ENCODE data around the gene GOLGA6L9.
"Not testable (repeated sequence)": the region's sequence is repeated elsewhere in the genome, so short reads cannot be mapped to it uniquely, and the experiment has no call there.

Gene GOLGA6L9, protein sequence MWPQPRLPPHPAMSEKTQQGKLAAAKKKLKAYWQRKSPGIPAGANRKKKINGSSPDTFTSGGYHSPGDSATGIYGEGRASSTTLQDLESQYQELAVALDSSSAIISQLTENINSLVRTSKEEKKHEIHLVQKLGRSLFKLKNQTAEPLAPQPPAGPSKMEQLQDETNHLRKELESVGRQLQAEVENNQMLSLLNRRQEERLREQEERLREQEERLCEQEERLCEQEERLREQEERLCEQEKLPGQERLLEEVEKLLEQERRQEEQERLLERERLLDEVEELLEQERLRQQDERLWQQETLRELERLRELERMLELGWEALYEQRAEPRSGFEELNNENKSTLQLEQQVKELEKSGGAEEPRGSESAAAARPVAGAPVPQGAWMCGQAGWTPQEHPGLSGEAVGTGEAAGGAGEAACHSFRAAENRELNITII

GRCh38 chr15:82429693-82430092, at the start of gene GOLGA6L9:
GOLGA6L9 (plus strand) TSS chr15:82429816; CDS start chr15:82430080, 264 bp downstream.
- DNase-seq (ENCODE audit: low read depth in 1 of 2, low spot score in 1 of 2): not testable (repeated sequence)

GRCh38 chr15:82381330-82381955, 48.2 kb upstream of the GOLGA6L9 start:
- DNase-seq (ENCODE audit: low read depth in 1 of 2, low spot score in 1 of 2): not testable (repeated sequence)

GRCh38 chr15:82387209-82387608, 42.4 kb upstream of the GOLGA6L9 start:
- not testable (repeated sequence) for DNase-seq (ENCODE audit: low read depth in 1 of 2, low spot score in 1 of 2)

DNA sequence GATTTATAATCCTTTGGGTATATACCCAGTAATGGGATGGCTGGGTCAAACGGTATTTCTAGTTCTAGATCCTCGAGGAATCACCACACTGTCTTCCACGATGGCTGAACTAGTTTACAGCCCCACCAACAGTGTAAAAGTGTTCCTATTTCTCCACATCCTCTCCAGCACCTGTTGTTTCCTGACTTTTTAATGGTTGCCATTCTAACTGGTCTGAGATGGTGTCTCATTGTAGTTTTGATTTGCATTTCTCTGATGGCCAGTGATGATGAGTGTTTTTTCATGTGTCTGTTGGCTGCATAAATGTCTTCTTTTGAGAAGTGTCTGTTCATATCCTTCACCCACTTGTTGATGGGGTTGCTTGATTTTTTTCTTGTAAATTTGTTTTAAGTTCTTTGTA, 39.5 kb upstream of the GOLGA6L9 start:
- not testable (repeated sequence) for DNase-seq (ENCODE audit: low read depth in 1 of 2, low spot score in 1 of 2)

GRCh38 chr15:82392077-82392476, 37.5 kb upstream of the GOLGA6L9 start:
- DNase-seq (ENCODE audit: low read depth in 1 of 2, low spot score in 1 of 2): not testable (repeated sequence)

DNA sequence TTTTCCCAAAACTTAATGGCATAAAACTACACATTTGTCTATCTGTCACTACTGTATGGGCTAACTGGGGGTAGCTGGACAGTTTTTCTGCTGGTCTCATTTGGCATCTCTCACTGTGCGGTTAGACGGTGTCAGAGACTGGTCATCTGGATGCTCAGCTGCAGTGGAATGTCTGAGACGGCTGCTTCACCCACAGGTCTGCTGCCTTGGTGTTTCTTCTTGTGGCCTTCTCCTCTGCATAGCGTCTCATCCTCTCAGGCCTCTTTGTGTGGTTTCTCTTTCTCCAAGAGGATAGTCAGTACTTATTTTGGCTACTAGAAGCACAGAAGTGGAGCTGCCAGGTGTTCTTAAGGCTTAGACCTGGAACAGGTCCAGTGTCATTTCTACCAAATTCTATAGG, 35.9 kb upstream of the GOLGA6L9 start:
- no peak for DNase-seq (ENCODE audit: low read depth in 1 of 2, low spot score in 1 of 2)

DNA sequence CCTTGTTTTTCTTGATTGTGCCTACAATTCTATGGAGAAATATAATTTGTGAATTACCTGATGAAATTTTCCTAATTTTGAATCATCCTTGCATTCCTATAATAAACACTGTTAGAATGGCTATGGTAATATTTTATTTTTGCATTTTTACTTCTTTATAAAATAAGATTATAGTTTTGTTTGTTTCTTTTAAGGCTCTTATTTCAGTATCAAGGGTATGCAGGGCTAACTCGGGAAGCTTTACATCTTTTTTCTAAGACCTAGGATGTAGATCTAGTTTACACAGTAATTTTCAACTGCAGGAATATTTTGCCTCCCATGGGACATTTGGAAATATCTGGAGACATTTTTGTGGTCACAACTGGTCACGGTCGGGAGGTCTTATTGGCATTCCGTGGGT, 33.8 kb upstream of the GOLGA6L9 start:
- not testable (repeated sequence) for DNase-seq (ENCODE audit: low read depth in 1 of 2, low spot score in 1 of 2)

DNA sequence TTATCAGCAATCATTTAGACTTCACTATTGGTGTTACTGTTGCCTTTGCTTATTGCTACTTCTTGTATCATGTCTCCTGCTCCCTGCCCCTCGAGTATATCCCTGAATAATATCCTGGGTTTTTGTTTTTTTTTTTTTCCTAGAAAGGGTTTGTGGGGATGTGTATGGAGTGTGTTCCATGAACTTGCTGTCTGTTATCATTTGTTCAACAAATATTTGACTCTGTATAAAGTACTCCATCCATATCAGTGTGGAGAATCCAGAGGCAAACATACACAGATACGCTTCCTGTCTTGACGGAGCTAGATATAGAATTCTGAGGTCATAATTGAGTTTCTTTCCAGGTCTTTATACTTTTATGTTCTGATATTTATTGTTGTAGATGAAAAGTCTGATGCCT, 31.8 kb upstream of the GOLGA6L9 start:
- no peak for DNase-seq (ENCODE audit: low read depth in 1 of 2, low spot score in 1 of 2)

- DNase-seq (ENCODE audit: low read depth in 1 of 2, low spot score in 1 of 2): no peak
Measured at GRCh38 chr15:82398785-82399184, 30.8 kb upstream of the GOLGA6L9 start.

GRCh38 chr15:82399366-82400103, 30.1 kb upstream of the GOLGA6L9 start:
- not testable (repeated sequence) for DNase-seq (ENCODE audit: low read depth in 1 of 2, low spot score in 1 of 2)

- not testable (repeated sequence) for DNase-seq (ENCODE audit: low read depth in 1 of 2, low spot score in 1 of 2)
Measured at GRCh38 chr15:82401918-82402317, 27.7 kb upstream of the GOLGA6L9 start.

GRCh38 chr15:82402341-82402740, 27.3 kb upstream of the GOLGA6L9 start:
- not testable (repeated sequence) for DNase-seq (ENCODE audit: low read depth in 1 of 2, low spot score in 1 of 2)

GRCh38 chr15:82406211-82406610, 23.4 kb upstream of the GOLGA6L9 start:
- DNase-seq (ENCODE audit: low read depth in 1 of 2, low spot score in 1 of 2): not testable (repeated sequence)

GRCh38 chr15:82410306-82410705, 19.3 kb upstream of the GOLGA6L9 start:
- not testable (repeated sequence) for DNase-seq (ENCODE audit: low read depth in 1 of 2, low spot score in 1 of 2)

DNA sequence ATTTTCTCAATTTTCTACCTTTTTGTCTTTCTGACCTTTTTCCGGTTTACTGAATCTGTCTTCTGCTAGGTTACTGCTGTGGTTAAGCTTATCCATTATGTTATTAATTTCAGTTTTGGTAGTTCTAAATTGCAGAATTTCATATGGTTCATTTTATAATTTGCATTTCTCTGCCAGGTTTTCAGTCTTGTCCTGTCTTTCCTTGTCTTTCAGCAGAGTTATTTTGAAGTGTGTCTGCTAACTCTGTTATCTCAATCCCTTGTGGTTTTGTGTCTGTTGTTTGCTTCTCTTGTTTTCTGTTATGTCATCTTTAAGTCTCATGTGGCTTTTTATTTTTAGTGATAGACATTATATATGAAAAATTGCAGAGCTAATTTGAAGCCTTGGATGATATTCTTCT, 18.0 kb upstream of the GOLGA6L9 start:
- not testable (repeated sequence) for DNase-seq (ENCODE audit: low read depth in 1 of 2, low spot score in 1 of 2)

- not testable (repeated sequence) for DNase-seq (ENCODE audit: low read depth in 1 of 2, low spot score in 1 of 2)
Measured at GRCh38 chr15:82414525-82415191, 15.0 kb upstream of the GOLGA6L9 start.

DNA sequence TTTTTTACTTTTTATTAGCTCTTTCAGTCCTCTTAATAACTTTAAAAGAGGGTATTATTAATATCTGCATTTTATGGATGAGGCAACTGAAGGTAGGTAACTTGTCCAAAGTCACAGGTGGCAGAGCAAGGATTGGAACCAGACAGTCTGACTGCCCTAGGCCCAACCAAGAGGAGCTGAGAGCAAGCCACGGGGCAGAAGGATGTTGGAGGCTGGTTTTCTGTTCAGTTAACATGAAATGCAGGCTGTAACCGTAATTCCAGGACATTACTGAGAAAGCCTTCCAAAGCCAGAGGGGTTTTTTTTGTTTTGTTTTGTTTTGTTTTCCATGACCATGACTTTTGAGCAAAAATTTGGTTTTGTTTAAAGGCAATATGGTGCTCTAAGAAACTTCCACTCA, 9.1 kb upstream of the GOLGA6L9 start:
- DNase-seq (ENCODE audit: low read depth in 1 of 2, low spot score in 1 of 2): not testable (repeated sequence)

DNA sequence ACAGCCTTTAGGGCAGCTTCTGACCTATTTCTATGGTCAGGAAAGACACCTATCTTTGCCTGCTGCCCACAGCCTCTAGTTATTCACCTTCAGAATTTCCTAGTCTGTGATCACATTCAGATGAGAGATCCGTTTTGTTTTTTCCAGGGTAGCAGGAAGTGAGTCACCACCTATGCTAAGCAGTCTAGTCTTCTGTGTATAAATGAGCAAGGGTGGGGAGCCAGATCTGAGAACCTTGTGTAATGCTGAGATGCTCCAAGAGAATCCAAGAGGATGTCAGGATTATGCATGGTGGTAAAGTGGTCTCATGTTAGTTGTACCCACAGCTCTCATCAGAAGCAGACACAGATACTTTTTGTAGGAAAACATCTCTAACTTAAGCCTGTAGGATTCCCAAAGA, 8.7 kb upstream of the GOLGA6L9 start:
- not testable (repeated sequence) for DNase-seq (ENCODE audit: low read depth in 1 of 2, low spot score in 1 of 2)

- not testable (repeated sequence) for DNase-seq (ENCODE audit: low read depth in 1 of 2, low spot score in 1 of 2)
Measured at GRCh38 chr15:82427117-82427516, 2.5 kb upstream of the GOLGA6L9 start.

DNA sequence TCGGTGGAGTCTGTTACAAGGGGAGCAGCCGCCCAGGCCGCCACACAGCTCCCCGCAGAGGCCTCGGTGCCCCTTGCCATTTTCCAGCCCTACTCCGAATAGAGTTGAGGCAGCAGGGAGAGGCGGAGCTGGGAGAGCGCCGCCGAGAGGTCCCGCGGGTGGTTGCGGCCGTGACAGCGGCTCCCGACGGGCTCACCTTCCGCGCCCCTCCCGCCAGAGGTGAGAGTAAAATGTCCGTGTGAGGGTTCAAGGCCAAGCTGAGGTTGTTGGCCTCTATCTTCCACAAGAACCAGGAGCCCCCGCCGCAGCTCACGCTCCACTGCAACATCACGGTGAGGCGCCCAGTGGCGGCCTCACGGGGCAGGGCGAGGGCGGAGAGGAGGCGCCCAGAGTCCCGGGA, 15.8 kb downstream of the GOLGA6L9 start:
- DNase-seq (ENCODE audit: low read depth in 1 of 2, low spot score in 1 of 2): peak in 1 of 2 donors; percentile 5

DNA sequence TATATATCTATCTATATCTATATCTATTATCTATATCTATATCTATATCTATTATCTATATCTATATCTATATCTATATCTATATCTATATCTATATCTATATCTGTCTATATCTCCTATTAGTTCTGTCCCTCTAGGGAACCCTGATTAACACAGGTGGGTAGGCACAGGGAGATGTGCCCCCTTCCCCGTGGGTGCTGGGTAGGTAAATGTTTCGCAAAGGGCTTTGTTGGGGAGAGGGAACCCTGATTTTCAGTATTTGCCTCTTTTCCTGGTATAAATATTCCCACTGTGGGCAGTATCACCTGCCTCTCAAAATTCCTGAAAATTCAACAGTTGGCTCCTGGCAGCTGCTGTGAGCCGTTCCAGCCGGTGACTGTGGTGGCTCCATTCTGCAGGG, 27.7 kb downstream of the GOLGA6L9 start:
- not testable (repeated sequence) for DNase-seq (ENCODE audit: low read depth in 1 of 2, low spot score in 1 of 2)
